ENCODE measurements around the gene GTF2IRD1. TPM values are rescaled to one million over a fixed set of nuclear protein-coding genes. Genes with fewer than 3 reads are reported as not detected.
A peak's percentile ranks its signal among the peaks of the same experiment; 100 is the strongest.

GTF2IRD1 gene
- total and polyA plus RNA-seq, 2 of the 13 experiments (the other 11 are each of a cell fraction or from before 2014, with no cell fraction given), result 16.5 to 26.7 TPM

DNA sequence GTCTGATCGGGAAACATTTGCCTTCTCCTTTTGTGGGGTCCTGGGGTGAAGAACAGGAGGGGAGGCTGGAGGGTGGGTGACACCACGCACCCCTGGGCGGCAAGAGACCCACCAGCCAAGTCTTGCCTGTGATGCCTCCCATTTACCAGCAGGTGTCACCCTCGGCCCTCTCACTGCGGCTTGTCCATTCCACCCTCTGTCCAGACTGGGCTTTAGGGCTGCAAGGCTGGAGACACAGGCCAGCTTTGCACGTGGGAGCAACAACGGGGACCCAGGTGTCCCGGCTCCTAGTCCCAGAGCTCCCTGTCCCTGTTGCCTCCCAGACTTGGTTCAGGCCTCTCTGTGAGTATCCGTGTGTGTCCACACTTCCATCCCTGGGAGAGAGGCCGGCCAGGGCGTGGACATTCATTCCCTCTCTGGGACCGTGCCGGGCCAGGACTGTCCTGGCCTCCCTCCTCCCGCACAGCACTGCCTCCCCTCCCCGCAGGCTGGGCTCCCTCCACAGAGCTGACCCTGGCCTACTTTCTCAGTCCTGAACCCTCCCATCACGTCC is 36.2 kb upstream of the GTF2IRD1 start (continued):
- TF ChIP-seq YEATS4 (CRISPR knock-in tag; IDR thresholded peaks at IDR 0.05; ENCODE audit: borderline replicate concordance) (no peak), ZNF746 (CRISPR knock-in tag; IDR thresholded peaks at IDR 0.05) (no peak), ZNF136 (CRISPR knock-in tag; IDR thresholded peaks at IDR 0.05; ENCODE audit: low read depth) (no peak), STAG1 (CRISPR knock-in tag; IDR thresholded peaks at IDR 0.05) (peak; percentile 100), ZNF441 (CRISPR knock-in tag; IDR thresholded peaks at IDR 0.05; ENCODE audit: borderline replicate concordance) (no peak), ZNF335 (CRISPR knock-in tag; IDR thresholded peaks at IDR 0.05) (no peak), FOXO1 (CRISPR knock-in tag; IDR thresholded peaks at IDR 0.05) (no peak), CENPT (CRISPR knock-in tag; IDR thresholded peaks at IDR 0.05; ENCODE audit: low read depth) (no peak), JARID2 (CRISPR knock-in tag; IDR thresholded peaks at IDR 0.05; ENCODE audit: insufficient replicate concordance) (no peak), FOXP4 (CRISPR knock-in tag; IDR thresholded peaks at IDR 0.05) (no peak), ZNF629 (CRISPR knock-in tag; conservative IDR thresholded peaks at IDR 0.05) (no peak), PATZ1 (CRISPR knock-in tag; IDR thresholded peaks at IDR 0.05) (peak; percentile 33; the same call in 1 of the 2 replicates), PRDM15 (CRISPR knock-in tag; IDR thresholded peaks at IDR 0.05) (no peak), NR2F6 (IDR thresholded peaks at IDR 0.05) (no peak), NR2F6 (CRISPR knock-in tag; IDR thresholded peaks at IDR 0.05) (peak; percentile 50; the same call in 1 of the 2 replicates), HNF1B (CRISPR knock-in tag; IDR thresholded peaks at IDR 0.05) (0 out of 2 replicates have a peak, but pooled peaks have one; percentile 57), ZNF567 (CRISPR knock-in tag; IDR thresholded peaks at IDR 0.05; ENCODE audit: borderline replicate concordance) (no peak), ZNF317 (CRISPR knock-in tag; IDR thresholded peaks at IDR 0.05) (no peak), GATAD2A (CRISPR knock-in tag; IDR thresholded peaks at IDR 0.05) (peak; percentile 45), ZNF776 (CRISPR knock-in tag; IDR thresholded peaks at IDR 0.05) (no peak), REL (CRISPR knock-in tag; conservative IDR thresholded peaks at IDR 0.05) (no peak), HMG20B (CRISPR knock-in tag; conservative IDR thresholded peaks at IDR 0.05) (no peak), TOE1 (CRISPR knock-in tag; IDR thresholded peaks at IDR 0.05) (no peak)
